ENCODE results near the gene C1orf35. TPM values are rescaled to one million over a fixed set of nuclear protein-coding genes. Genes with fewer than 3 reads are reported as not detected.

C1orf35 gene
- total and polyA plus RNA-seq, 12 donors: 5.0 to 42.0 (median 15.7) TPM

- H3K36me3 ChIP-seq (replicated peaks in 1 of 2): peaks cover 0 to 48% of the 10 kb centered on the region in 2 donors
- no peaks in the 10 kb centered on the region for H3K27me3 ChIP-seq
- TF ChIP-seq POLR2A (IDR thresholded peaks at IDR 0.05): no peak
- TF ChIP-seq CTCF (IDR thresholded peaks at IDR 0.05): no peak
- H3K4me1 ChIP-seq (replicated peaks in 1 of 2): peaks cover 5 to 37% of the 10 kb centered on the region in 2 donors
- H3K27ac ChIP-seq: no peak overlapping the region
- DNase-seq: peak in 4 of 7 donors; percentile 2 to 39 (median 10)
- H3K9me3 ChIP-seq (replicated peaks in 1 of 3): peaks cover 0 to 9% (median 0%) of the 10 kb centered on the region in 3 donors
- H3K4me3 ChIP-seq: no peak overlapping the region
- 92 to 97% (median 93%) methylated on average over 8 of the region's 8 CpGs for WGBS, 4 donors
- intact Hi-C loops (cut with DNase I): no loop called here
Measured at GRCh38 chr1:228095938-228096337, 7.2 kb downstream of the C1orf35 start.

- Histone ChIP-seq H3K27me3 (no peaks in the 10 kb centered on the region), H3K27ac (no peak overlapping the region), H3K9me3 (replicated peaks in 1 of 3) (peaks cover 0 to 9% (median 0%) of the 10 kb centered on the region in 3 donors), H3K4me3 (no peak overlapping the region), H3K36me3 (replicated peaks in 1 of 2) (peaks cover 0 to 40% of the 10 kb centered on the region in 2 donors), H3K4me1 (replicated peaks in 1 of 2) (peaks cover 12 to 45% of the 10 kb centered on the region in 2 donors)
- WGBS, 4 donors: 89 to 100% (median 96%) methylated on average over 4 of the region's 4 CpGs
- intact Hi-C loops (cut with DNase I): no loop called here
- TF ChIP-seq POLR2A (IDR thresholded peaks at IDR 0.05) (no peak), CTCF (IDR thresholded peaks at IDR 0.05) (no peak)
- peak in 1 of 7 donors; percentile 35 for DNase-seq
Measured at GRCh38 chr1:228095161-228095560, 8.0 kb downstream of the C1orf35 start.

GRCh38 chr1:228094432-228095016 lies 8.6 kb downstream of the C1orf35 start:
- 88 to 96% (median 90%) methylated on average over 13 of the region's 13 CpGs for WGBS, 4 donors

More at GRCh38 chr1:228094432-228095016, 8.6 kb downstream of the C1orf35 start:
- DNase-seq: peak in 1 of 7 donors; percentile 8
- H3K4me3 ChIP-seq: no peak overlapping the region
- no peaks in the 10 kb centered on the region for H3K27me3 ChIP-seq
- H3K27ac ChIP-seq: no peak overlapping the region
- peaks cover 0 to 33% of the 10 kb centered on the region in 2 donors for H3K36me3 ChIP-seq (replicated peaks in 1 of 2)
- H3K4me1 ChIP-seq (replicated peaks in 1 of 2): peaks cover 19 to 51% of the 10 kb centered on the region in 2 donors
- H3K9me3 ChIP-seq (replicated peaks in 1 of 3): peaks cover 0 to 9% (median 0%) of the 10 kb centered on the region in 3 donors
- intact Hi-C loops (cut with DNase I): no loop called here
- no peak for TF ChIP-seq POLR2A (IDR thresholded peaks at IDR 0.05)
- TF ChIP-seq CTCF (IDR thresholded peaks at IDR 0.05): no peak

All from adrenal gland (tissue), 12 donors.